Islet of Langerhans (tissue), 1 donor: Measurements from ENCODE around the gene OXER1.

Source experiments
- FAIRE-seq: peaks from one replicate; lab custom pipeline; 2011; peaks lifted over from hg19 to GRCh38; lab: Jason Lieb, UNC

The OXER1 gene

GRCh38 chr2:42793334-42794270 is 29.7 kb upstream of the OXER1 start:
- no peak for FAIRE-seq

GRCh38 chr2:42792583-42793333 is 28.8 kb upstream of the OXER1 start, which contains the start of gene HAAO:
Gene HAAO, minus strand, starts transcription at chr2:42792583. Its CDS starts 47 bp downstream, at chr2:42792536.
- no peak for FAIRE-seq

- FAIRE-seq, result no peak
Measured at GRCh38 chr2:42792087-42792582, 28.2 kb upstream of the OXER1 start.

- no peak for FAIRE-seq
Measured at GRCh38 chr2:42791606-42792005, 27.7 kb upstream of the OXER1 start.

- no peak for FAIRE-seq
Measured at GRCh38 chr2:42789751-42790150, 25.8 kb upstream of the OXER1 start.

- FAIRE-seq, result no peak
Measured at GRCh38 chr2:42788882-42789281, 24.9 kb upstream of the OXER1 start.

- no peak for FAIRE-seq
Measured at GRCh38 chr2:42788478-42788793, 24.5 kb upstream of the OXER1 start.

GRCh38 chr2:42787788-42788477 is 24.0 kb upstream of the OXER1 start:
- no peak for FAIRE-seq

GRCh38 chr2:42787424-42787787 is 23.5 kb upstream of the OXER1 start:
- no peak for FAIRE-seq

- no peak for FAIRE-seq
Measured at GRCh38 chr2:42786561-42787345, 22.8 kb upstream of the OXER1 start.

- no peak for FAIRE-seq
Measured at GRCh38 chr2:42784204-42784880, 20.4 kb upstream of the OXER1 start.

- FAIRE-seq, result no peak
Measured at GRCh38 chr2:42783511-42783910, 19.6 kb upstream of the OXER1 start.

GRCh38 chr2:42781181-42781580 is 17.2 kb upstream of the OXER1 start:
- no peak for FAIRE-seq

GRCh38 chr2:42777883-42778805 is 14.2 kb upstream of the OXER1 start:
- FAIRE-seq, result no peak

GRCh38 chr2:42775810-42776209 is 11.9 kb upstream of the OXER1 start:
- FAIRE-seq, result no peak

- no peak for FAIRE-seq
Measured at GRCh38 chr2:42775186-42775585, 11.3 kb upstream of the OXER1 start.

GRCh38 chr2:42771546-42772153 is 7.7 kb upstream of the OXER1 start:
- no peak for FAIRE-seq

GRCh38 chr2:42770288-42771131 is 6.6 kb upstream of the OXER1 start:
- FAIRE-seq, result no peak
